ENCODE measurements around the gene LTA4H.
"Not testable (repeated sequence)": the region's sequence is repeated elsewhere in the genome, so short reads cannot be mapped to it uniquely, and the experiment has no call there.

LTA4H gene

DNA sequence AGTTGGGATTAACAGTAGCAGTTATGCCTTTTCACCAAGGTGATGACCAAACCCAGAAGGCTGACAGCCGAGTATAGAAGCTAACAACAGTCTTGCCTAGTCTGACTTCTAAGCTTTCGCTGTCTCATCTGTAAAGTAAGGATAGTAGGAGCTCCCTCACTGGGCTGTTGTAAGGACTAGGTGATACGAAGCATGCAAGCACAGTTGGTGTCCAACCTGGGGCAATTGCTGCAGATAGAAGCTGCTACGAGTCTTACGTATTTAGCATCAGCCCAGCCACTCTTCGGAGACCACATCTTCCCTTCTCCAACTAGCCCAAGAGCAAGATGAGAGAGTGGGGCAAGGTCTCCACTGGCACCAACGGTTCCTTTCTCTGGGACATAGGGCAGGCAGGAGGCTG, 45.3 kb downstream of the LTA4H start:
- no peak for DNase-seq (ENCODE audit: low read depth in 2 of 2)

DNA sequence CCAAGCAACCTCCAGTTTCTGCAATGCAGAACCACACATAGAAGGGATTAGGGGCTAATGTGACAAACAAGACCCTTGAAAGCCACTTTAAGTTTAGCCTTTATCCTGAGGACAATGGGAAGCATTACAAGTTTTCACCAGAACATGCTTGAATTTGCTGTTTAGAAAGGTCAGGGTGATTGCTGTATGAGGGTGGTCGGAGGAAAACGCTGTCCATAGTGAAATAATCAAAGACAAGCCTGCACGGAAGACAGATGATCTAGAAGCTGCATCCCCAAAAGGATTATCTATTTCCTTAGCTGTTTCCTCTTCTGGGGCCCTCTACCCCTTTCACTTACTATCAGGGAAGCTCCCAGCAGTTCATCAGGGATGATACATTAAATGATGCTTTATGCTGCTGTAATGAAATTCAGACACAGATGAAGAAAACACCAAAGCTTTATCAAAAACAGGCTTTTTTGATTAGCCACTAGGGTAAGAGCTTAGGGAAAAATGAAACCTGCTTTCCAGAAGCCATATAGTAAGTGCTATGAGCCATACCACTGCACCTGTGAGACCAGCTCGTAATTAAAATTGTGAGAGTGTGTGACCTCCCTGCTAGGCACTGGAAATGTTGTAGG, 45.8 kb downstream of the LTA4H start:
- DNase-seq (ENCODE audit: low read depth in 2 of 2) = no peak

DNA sequence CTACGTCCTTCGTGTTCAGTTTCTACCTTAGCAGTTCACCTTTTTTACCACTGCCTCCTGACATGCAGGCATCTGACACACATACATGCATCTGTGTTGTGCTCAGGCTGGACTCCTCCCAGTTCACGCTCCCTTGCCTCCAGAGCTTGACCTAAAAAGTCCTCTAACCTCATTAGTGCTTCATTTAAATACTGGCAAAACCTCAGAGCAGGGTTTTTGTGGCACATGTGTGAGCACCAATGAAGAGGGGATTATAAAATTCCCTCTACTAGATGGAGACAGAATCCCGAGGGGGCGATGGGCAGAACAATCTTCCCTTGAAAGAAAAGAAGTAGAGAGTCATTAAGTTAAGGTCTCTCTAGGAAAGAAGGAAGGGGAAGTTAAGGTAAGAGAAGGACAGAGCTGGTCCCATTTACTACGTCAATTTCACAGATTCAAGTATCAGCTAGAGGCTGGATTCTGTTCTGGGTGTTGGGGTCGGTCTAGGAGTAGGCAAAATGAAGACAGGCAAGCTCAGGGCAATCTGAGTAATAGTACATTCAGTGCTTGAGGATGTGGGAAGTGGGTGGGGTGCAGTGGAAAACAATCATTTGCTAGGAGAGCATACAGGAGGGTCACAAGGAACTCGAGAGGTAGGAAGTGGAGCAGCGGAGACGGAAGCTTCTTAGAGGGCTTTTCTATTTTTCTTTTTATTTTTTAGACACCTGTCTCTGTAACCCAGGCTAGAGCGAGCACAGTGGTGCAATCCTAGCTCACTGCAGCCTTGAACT, 46.7 kb downstream of the LTA4H start:
- DNase-seq (ENCODE audit: low read depth in 2 of 2) = no peak

GRCh38 chr12:95986635-95987570, 48.5 kb downstream of the LTA4H start:
- no peak for DNase-seq (ENCODE audit: low read depth in 2 of 2)

GRCh38 chr12:95984682-95985081, 50.7 kb downstream of the LTA4H start:
- DNase-seq (ENCODE audit: low read depth in 2 of 2) = no peak

DNA sequence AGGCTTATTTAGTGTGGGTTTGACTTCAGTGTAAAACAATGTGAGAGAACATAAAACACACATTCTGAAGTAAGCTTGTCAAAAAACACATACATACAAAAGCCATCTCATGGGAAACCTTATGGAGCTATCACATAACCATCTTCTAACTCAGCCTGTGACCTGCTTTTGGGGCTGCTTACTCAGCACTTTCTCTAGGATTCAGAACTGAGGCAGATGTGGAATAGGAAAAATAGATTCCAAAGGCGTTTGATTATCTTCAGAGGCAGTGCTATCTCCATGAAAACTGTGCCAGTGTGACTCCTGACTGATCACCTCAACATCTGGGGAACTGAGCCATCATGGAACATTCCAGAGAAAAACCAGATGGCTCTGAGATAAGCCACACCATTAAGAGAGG, 52.8 kb downstream of the LTA4H start:
- no peak for DNase-seq (ENCODE audit: low read depth in 2 of 2)

DNA sequence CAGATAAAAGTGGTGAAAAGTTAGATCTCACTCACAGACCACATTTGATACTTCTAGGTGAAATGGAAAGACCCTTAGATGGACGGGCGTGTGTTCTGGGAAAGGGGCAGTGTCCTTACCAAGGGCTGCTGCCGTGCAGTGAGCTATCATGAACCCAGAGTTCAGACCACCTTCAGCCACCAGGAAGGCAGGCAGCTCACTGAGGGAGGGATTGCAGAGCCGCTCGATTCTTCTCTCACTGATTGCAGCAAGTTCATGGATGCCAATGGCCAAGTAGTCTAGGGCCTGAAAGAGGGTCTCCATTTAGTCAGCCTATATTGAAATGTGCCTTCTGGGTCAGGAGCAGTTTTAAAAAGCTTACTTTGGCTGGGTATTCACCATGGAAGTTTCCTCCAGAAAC, 55.0 kb downstream of the LTA4H start:
- DNase-seq (ENCODE audit: low read depth in 2 of 2) = no peak

GRCh38 chr12:95978774-95979173, 56.6 kb downstream of the LTA4H start:
- no peak for DNase-seq (ENCODE audit: low read depth in 2 of 2)

- DNase-seq (ENCODE audit: low read depth in 2 of 2) = no peak
These were observed 57.0 kb downstream of the LTA4H start for GRCh38 chr12:95978351-95978750.

DNA sequence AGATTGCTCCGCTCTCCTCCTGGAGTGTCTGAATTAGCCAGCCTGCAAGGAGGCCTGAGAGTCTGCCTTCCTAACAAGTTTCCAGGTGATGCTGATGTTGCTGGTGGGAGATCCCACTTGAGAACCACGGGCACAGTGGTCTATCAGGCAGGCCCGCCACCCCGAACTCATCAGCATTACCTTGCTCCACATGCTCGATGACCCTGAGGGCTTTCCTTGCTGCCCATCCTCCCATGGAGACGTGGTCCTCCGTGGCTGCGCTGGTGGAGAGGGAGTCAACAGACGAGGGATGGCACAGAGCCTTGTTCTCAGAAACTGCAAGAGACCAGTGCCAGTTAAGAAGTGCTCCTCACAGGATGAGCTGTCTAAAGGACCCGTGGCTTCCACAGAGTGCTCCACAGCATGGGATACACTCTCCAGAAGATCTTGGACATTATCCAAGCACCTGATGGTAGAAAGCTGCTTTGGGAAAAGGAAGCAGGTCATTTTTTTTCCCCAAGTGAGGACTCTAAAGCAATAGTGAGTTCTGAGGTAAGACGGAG, 57.6 kb downstream of the LTA4H start:
- DNase-seq (ENCODE audit: low read depth in 2 of 2) = no peak

DNA sequence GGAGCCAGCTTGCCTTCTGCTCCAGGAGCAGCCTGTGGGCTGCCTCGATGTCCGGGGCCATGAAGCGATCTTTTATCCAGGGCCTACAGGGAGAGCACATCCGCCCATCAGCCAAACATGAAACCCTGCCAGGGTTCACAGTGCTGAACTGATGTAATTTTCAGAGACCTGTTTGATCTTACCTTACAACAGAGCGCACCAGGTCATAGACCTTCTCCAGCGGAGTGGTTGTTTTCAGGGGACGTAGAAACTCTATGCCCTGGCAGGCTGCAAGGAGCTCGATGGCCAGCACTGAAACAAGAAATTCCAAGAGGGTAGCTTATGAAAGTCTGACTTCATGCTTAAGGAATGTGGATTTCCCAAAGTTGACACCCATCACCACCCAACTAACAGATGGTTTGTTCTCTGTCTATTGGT, 59.0 kb downstream of the LTA4H start:
- DNase-seq (ENCODE audit: low read depth in 2 of 2) = no peak

- no peak for DNase-seq (ENCODE audit: low read depth in 2 of 2)
These were observed 59.9 kb downstream of the LTA4H start for GRCh38 chr12:95975491-95975890.

- DNase-seq (ENCODE audit: low read depth in 2 of 2) = no peak
These were observed 61.0 kb downstream of the LTA4H start for GRCh38 chr12:95974358-95974757.

DNA sequence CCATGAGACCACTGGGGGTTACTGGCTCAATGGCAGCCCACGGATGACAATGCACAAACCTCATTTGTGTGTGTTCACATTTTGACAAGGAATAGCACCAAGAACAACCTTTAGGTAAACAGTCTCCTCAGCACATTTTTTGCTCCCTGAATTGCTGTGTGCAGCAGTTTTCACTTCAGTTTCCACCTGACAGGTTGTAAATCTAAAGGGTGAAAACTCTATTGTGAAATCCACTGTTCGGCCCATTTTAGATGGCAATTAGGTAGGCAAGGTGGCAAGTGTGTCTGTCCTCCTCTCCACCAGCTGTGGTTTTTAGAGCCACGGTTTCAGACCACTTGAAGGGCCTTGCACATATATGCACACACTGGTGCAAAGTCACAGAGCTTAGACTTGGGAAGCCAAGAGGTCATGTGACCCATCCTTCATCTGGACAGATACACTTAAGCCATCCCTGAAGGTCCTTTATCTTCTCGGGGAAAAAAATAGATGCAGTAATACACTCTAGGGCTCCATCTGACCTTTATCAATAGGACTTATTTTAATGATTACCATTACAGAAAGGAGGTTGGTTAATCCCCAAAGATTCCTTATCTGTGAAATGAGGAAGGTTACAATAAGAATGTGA, 62.4 kb downstream of the LTA4H start:
- DNase-seq (ENCODE audit: low read depth in 2 of 2) = no peak

DNA sequence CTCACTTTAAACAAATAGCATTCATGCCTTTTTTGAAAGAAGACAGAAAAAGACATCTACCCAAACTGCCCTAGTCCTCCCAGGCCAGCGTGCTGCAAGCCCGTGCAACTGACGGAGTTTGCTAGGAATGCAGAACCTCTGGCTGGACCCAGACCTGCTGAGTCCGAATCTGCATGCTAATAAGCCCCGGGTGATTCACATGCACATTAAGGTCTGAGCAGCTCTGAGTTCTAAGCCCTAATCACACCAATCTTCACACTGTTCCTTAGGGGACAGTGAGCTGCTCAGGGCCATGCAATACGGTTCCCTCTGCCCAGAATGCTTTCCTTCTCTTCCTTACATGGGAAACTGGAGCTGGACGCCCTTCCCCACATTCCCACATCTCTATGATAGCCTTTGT, 64.5 kb downstream of the LTA4H start:
- DNase-seq (ENCODE audit: low read depth in 2 of 2) = no peak

DNA sequence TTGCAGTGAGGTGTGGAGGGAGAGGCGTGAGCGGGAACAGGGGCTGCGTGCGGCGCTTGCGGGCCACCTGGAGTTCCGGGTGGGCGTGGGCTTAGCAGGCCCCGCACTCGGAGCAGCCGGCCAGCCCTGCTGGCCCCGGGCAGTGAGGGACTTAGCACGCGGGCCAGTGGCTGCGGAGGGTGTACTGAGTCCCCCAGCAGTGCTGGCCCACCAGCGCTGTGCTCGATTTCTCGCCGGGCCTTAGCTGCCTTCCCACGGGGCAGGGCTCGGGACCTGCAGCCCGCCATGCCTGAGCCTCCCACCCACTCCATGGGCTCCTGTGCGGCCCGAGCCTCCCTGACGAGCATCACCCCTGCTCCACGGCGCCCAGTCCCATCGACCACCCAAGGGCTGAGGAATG, 66.3 kb downstream of the LTA4H start:
- not testable (repeated sequence) for DNase-seq (ENCODE audit: low read depth in 2 of 2)

- no peak for DNase-seq (ENCODE audit: low read depth in 2 of 2)
These were observed 68.1 kb downstream of the LTA4H start for GRCh38 chr12:95967301-95967700.

DNA sequence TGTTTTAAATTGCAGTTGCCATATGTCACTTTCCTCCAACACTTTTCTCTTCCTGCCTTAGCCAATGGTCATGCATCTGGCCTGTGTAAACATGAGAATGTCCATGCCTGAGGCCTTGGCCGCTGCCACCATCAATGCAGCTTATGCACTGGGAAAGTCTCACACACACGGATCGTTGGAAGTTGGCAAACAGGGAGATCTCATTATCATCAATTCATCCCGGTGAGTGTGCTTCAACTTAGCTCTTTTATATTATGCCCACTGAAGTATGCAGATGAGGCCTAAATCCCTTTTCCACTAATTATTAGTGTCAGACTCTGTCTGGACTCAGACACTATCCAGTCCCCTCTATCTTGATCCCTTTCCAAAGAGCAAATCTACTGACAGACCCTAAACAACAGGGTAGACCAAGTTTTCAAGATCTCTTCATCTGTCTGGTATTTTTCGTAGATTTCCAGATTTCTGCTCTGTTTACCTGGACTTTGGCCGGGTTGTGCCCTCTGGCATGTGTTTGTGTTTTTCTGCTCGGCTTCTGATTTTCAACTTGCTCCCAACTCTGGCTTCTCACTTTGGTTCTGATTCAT, 69.0 kb downstream of the LTA4H start:
- no peak for DNase-seq (ENCODE audit: low read depth in 2 of 2)

GRCh38 chr12:95963096-95963495, 72.3 kb downstream of the LTA4H start:
- no peak for DNase-seq (ENCODE audit: low read depth in 2 of 2)

DNA sequence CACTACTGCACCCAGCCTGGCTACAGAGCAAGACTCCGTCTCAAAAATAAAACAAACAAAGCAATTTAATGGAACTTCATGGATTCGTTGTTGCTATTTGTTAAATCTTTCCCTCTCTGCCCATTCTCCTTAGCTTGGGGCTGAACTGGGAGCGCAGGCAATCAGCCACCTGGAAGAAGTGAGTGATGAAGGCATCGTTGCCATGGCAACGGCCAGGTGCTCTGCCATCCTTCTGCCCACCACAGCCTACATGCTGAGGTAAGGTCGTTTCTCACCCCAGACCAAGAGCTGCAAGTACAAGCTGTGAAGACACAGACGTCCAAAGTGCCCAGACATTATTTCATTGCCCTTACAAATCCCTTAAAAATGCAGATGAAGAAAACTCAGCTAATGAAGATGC, 73.2 kb downstream of the LTA4H start:
- DNase-seq (ENCODE audit: low read depth in 2 of 2) = no peak

GRCh38 chr12:95960241-95960640, 75.1 kb downstream of the LTA4H start:
- no peak for DNase-seq (ENCODE audit: low read depth in 2 of 2)
